ENCODE data around the gene PRKAG2.
A peak's percentile ranks its signal among the peaks of the same experiment; 100 is the strongest.

The PRKAG2 gene

DNA sequence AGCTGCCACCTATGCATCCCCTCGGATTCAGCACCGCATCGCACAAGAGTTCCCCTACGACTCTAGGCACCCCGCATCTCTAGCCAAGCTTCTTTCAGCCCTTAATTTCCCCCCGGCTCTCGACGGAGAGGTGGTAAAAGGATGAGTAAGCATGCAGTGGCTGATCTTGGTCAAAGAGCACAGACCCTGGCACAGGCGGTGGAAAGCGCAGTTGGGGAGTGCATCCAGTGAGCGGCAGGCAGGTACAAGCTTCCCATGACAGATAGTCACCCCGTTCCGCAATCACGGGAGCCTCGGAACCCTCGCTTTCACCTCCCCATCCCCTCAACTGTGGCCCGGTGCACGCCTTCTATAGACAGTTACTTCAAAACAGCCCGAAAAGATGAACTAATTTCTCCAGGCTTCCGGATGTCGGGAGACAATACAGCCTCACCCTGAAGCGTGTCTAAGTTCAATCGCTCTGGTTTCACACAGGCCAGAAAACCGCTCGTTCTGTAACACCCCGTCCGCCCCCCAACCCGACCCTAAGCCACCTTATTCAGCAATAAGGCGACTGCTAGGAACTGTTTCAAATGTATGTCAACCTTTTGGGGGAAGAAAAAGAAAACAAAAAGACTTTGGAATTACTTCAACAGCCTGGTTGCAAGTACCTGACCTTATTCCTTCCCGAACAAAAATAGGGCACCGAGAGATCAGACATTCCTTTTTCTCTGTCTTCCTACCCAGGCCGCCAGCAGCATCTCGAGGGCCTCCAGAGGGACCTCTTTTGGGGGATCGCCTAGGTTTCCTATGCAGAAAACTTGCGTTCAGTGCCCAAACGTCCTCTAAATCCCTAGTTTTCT is 358.6 kb downstream of the PRKAG2 start:
- TF ChIP-seq EZH2phosphoT487 (IDR thresholded peaks at IDR 0.05; ENCODE audit: low read depth): no peak
- TF ChIP-seq, protein P1, sequence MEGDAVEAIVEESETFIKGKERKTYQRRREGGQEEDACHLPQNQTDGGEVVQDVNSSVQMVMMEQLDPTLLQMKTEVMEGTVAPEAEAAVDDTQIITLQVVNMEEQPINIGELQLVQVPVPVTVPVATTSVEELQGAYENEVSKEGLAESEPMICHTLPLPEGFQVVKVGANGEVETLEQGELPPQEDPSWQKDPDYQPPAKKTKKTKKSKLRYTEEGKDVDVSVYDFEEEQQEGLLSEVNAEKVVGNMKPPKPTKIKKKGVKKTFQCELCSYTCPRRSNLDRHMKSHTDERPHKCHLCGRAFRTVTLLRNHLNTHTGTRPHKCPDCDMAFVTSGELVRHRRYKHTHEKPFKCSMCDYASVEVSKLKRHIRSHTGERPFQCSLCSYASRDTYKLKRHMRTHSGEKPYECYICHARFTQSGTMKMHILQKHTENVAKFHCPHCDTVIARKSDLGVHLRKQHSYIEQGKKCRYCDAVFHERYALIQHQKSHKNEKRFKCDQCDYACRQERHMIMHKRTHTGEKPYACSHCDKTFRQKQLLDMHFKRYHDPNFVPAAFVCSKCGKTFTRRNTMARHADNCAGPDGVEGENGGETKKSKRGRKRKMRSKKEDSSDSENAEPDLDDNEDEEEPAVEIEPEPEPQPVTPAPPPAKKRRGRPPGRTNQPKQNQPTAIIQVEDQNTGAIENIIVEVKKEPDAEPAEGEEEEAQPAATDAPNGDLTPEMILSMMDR (IDR thresholded peaks at IDR 0.05; ENCODE audit: low read depth, low read length): no peak
- peaks cover 64% of the 10 kb centered on the region for H3K79me2 ChIP-seq (ENCODE audit: low read length)
- H3K4me1 ChIP-seq (ENCODE audit: low read length): peaks cover 13% of the 10 kb centered on the region
- no peak overlapping the region for H2AFZ ChIP-seq (ENCODE audit: low read depth, low read length)
- H3K27me3 ChIP-seq (ENCODE audit: low read depth, low read length): no peaks in the 10 kb centered on the region
- no peaks in the 10 kb centered on the region for H3K9me3 ChIP-seq (ENCODE audit: insufficient read depth, low read length)
- H3K36me3 ChIP-seq (replicated peaks; ENCODE audit: low read depth, low read length): peaks cover 12% of the 10 kb centered on the region
- H3K27ac ChIP-seq (ENCODE audit: low read length): peak overlapping the region; percentile 73
- peak overlapping the region; percentile 89 for H3K9ac ChIP-seq (ENCODE audit: low read length)
- H3K4me3 ChIP-seq (ENCODE audit: low read length): peak overlapping the region; percentile 98
- peak overlapping the region; percentile 75 for H3K4me2 ChIP-seq (ENCODE audit: low read length)
- peaks cover 54% of the 10 kb centered on the region for H4K20me1 ChIP-seq (ENCODE audit: insufficient read depth, low read length)

DNA sequence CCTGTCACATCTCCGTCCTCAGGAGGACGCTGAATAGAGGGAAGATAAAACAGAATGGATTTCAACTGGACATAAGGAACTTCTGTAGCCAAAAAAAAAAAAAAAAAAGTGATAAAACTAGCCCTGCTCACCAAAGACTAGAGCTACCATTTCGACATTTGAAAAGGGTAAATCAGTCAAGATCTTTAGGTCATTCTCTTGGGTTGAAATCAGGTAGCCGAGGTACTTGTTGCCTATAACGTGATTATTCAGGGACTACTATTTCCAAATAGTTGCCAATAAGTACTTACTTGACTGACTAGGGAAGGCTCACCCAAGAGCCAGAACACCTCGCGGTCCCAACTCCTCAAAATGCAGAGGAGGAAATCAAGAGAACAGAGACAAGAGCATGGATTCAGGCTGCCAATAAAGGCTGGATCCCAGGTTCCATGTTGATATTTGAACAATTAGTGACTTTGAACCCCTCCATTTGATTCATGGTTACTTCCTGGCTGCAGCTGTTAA is 359.3 kb downstream of the PRKAG2 start:
- Histone ChIP-seq H3K4me1 (ENCODE audit: low read length) (peaks cover 13% of the 10 kb centered on the region), H4K20me1 (ENCODE audit: insufficient read depth, low read length) (peaks cover 61% of the 10 kb centered on the region), H2AFZ (ENCODE audit: low read depth, low read length) (no peak overlapping the region), H3K4me3 (ENCODE audit: low read length) (peak overlapping the region; percentile 98), H3K36me3 (replicated peaks; ENCODE audit: low read depth, low read length) (peaks cover 12% of the 10 kb centered on the region), H3K27me3 (ENCODE audit: low read depth, low read length) (no peaks in the 10 kb centered on the region), H3K27ac (ENCODE audit: low read length) (no peak overlapping the region), H3K79me2 (ENCODE audit: low read length) (peaks cover 71% of the 10 kb centered on the region), H3K9ac (ENCODE audit: low read length) (peak overlapping the region; percentile 89), H3K9me3 (ENCODE audit: insufficient read depth, low read length) (no peaks in the 10 kb centered on the region), H3K4me2 (ENCODE audit: low read length) (peak overlapping the region; percentile 75)
- TF ChIP-seq EZH2phosphoT487 (IDR thresholded peaks at IDR 0.05; ENCODE audit: low read depth): no peak
- TF ChIP-seq, protein P1 (IDR thresholded peaks at IDR 0.05; ENCODE audit: low read depth, low read length): no peak

DNA sequence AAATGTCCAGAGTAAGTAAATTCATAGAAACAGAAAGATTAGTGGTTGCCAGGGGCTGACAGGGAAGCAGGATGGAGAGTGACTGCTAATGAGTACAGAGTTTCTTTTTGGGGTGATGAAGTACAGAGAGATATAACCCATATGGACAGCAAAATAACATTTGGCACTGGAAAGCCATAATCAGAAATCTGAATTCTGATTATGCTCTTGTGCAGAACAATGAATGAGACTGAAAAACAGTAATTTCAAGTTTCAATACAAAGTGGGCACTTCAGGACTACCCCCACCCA is 361.7 kb downstream of the PRKAG2 start:
- no peak for TF ChIP-seq EZH2phosphoT487 (IDR thresholded peaks at IDR 0.05; ENCODE audit: low read depth)
- TF ChIP-seq, protein P1 (IDR thresholded peaks at IDR 0.05; ENCODE audit: low read depth, low read length): no peak
- peaks cover 12% of the 10 kb centered on the region for H3K36me3 ChIP-seq (replicated peaks; ENCODE audit: low read depth, low read length)
- H3K9me3 ChIP-seq (ENCODE audit: insufficient read depth, low read length): no peaks in the 10 kb centered on the region
- peaks cover 10% of the 10 kb centered on the region for H3K4me1 ChIP-seq (ENCODE audit: low read length)
- H2AFZ ChIP-seq (ENCODE audit: low read depth, low read length): no peak overlapping the region
- H3K9ac ChIP-seq (ENCODE audit: low read length): no peak overlapping the region
- H3K27me3 ChIP-seq (ENCODE audit: low read depth, low read length): no peaks in the 10 kb centered on the region
- no peak overlapping the region for H3K4me2 ChIP-seq (ENCODE audit: low read length)
- no peak overlapping the region for H3K27ac ChIP-seq (ENCODE audit: low read length)
- H4K20me1 ChIP-seq (ENCODE audit: insufficient read depth, low read length): peaks cover 85% of the 10 kb centered on the region
- H3K79me2 ChIP-seq (ENCODE audit: low read length): peaks cover 92% of the 10 kb centered on the region
- H3K4me3 ChIP-seq (ENCODE audit: low read length): no peak overlapping the region

DNA sequence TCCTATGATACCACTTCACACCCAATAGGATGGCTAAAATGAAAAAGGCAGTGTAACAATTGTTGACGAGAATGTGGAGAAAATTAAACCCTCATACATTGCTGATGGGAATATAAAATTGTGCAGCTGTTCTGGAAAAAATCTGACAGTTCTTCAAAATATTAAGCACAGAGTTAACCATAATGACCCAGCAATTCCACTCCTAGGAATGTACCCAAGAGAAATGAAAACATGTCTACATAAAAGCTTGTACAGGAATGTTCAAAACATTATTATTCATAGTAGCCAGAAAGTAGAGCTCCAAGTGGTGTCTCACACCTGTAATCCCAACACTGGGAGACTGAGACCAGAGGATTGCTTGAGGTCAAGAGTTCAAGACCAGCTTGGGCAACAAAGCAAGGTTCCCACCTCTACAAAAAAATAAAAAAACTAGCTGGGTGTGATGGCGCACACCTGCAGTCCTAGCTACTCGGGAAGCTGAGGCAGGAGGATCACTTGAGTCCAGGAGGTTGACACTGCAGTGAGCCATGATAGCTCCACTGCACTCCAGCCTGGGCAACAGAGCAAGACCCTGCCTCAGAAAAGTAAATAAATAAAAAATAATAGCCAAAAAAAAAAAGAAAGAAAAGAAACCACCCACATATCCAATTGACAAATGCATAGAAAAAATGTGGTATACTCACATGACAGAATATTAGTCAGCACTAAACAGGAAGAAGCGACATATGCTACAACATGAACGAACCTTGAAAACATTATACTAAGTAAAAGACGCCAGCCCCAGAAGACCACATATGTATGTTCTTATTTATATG is 362.2 kb downstream of the PRKAG2 start:
- no peak overlapping the region for H3K27ac ChIP-seq (ENCODE audit: low read length)

More for the DNA sequence above, 362.2 kb downstream of the PRKAG2 start:
- Histone ChIP-seq H4K20me1 (ENCODE audit: insufficient read depth, low read length) (peaks cover 91% of the 10 kb centered on the region), H2AFZ (ENCODE audit: low read depth, low read length) (no peak overlapping the region), H3K4me1 (ENCODE audit: low read length) (peaks cover 7% of the 10 kb centered on the region), H3K27me3 (ENCODE audit: low read depth, low read length) (no peaks in the 10 kb centered on the region), H3K9me3 (ENCODE audit: insufficient read depth, low read length) (no peaks in the 10 kb centered on the region), H3K9ac (ENCODE audit: low read length) (no peak overlapping the region), H3K4me2 (ENCODE audit: low read length) (no peak overlapping the region), H3K36me3 (replicated peaks; ENCODE audit: low read depth, low read length) (peaks cover 12% of the 10 kb centered on the region), H3K4me3 (ENCODE audit: low read length) (no peak overlapping the region), H3K79me2 (ENCODE audit: low read length) (peaks cover 96% of the 10 kb centered on the region)
- TF ChIP-seq, protein P1 (IDR thresholded peaks at IDR 0.05; ENCODE audit: low read depth, low read length): no peak
- no peak for TF ChIP-seq EZH2phosphoT487 (IDR thresholded peaks at IDR 0.05; ENCODE audit: low read depth)
